ENCODE measurements around the gene ANTKMT. TPM values are rescaled to one million over a fixed set of nuclear protein-coding genes. Genes with fewer than 3 reads are reported as not detected.

The ANTKMT gene
- total and polyA plus RNA-seq, 2 of the 4 experiments (the other 2 are of a cell fraction), result 7.3 to 16.2 TPM

DNA sequence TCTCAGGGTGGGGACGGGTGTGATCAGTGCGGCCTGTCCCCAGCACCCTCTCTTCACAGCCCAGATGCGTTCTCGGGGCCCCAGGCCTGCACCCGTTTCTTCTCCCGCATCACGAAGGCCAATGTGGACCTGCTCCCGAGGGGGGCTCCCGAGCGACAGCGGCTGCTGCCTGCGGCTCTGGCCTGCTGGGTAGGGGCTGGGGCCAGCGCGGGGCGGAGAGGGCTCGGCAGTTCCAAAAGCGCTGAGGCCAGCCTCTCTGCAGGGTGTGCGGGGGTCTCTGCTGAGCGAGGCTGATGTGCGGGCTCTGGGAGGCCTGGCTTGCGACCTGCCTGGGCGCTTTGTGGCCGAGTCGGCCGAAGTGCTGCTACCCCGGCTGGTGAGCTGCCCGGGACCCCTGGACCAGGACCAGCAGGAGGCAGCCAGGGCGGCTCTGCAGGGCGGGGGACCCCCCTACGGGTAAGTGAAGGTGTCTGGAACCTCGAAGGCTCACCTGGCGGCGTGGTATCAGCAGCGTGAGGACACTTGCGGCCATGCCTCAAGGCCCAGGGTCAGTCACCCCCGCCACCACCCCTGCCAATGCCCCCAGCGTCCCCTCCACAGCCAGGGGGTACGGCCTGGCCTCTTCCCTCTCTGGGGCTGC lies 44.0 kb downstream of the ANTKMT start:
- no peaks in the 10 kb centered on the region for H3K9me1 ChIP-seq (ENCODE audit: insufficient read depth, low read length)
- DNase-seq (no peak), ATAC-seq (ENCODE audit: low read depth) (no peak)
- H3K4ac ChIP-seq (ENCODE audit: low read depth, low read length), result no peak overlapping the region
- dilution Hi-C loops (cut with HindIII; ENCODE audit: low sequenced_read_pairs, unreplicated experiment), result no loop called here
- no peaks in the 10 kb centered on the region for H3K79me1 ChIP-seq (ENCODE audit: low read depth in 1 of 2, low read length in 2 of 2)
- TF ChIP-seq BHLHE40 (IDR thresholded peaks at IDR 0.05; ENCODE audit: low read depth, low read length), result no peak
- TF ChIP-seq MAZ (IDR thresholded peaks at IDR 0.05; ENCODE audit: borderline replicate concordance, low read depth, low read length), result no peak
- TF ChIP-seq RAD21 (IDR thresholded peaks at IDR 0.05; ENCODE audit: low read length), result no peak
- TF ChIP-seq RCOR1 (IDR thresholded peaks at IDR 0.05; ENCODE audit: insufficient replicate concordance, low read length), result no peak
- no peak for TF ChIP-seq MAFK (IDR thresholded peaks at IDR 0.05; ENCODE audit: low read depth, low read length)
- no peak for TF ChIP-seq FOS (IDR thresholded peaks at IDR 0.05; ENCODE audit: low read depth, low read length)
- TF ChIP-seq SMC3 (IDR thresholded peaks at IDR 0.05; ENCODE audit: low read depth, low read length), result no peak
- H3K4me3 ChIP-seq (ENCODE audit: insufficient read depth, low read depth, low read length), result no peak overlapping the region
- H4K91ac ChIP-seq (ENCODE audit: insufficient read depth, low read depth, low read length), result no peak overlapping the region
- no peak overlapping the region for H3K18ac ChIP-seq (ENCODE audit: low read depth, low read length)
- no peak overlapping the region for H2AK5ac ChIP-seq (ENCODE audit: low read depth, low read length)
- H4K5ac ChIP-seq (ENCODE audit: low read depth, low read length), result no peak overlapping the region
- H3K4me2 ChIP-seq (ENCODE audit: low read depth, low read length), result no peak overlapping the region
- H2BK5ac ChIP-seq (ENCODE audit: low read depth, low read length, poor library complexity, severe bottlenecking), result no peak overlapping the region
- 76% methylated on average over 17 of the region's 38 CpGs; no CpG with 5 or more reads in 1 of the 2 experiments for WGBS, 2 experiments (ENCODE audit: extremely low coverage in 2 of 2, insufficient read length in 1 of 2)
- no peak overlapping the region for H3K27ac ChIP-seq (ENCODE audit: insufficient read depth, low read length)
- no TSS peak for BruUV-seq (replicated peaks)
- no peak overlapping the region for H2BK15ac ChIP-seq (ENCODE audit: low read depth, low read length)
- no peaks in the 10 kb centered on the region for H4K20me1 ChIP-seq (ENCODE audit: insufficient read depth, low read length)
- no peak overlapping the region for H2AFZ ChIP-seq (replicated peaks; ENCODE audit: low read length, poor library complexity)
- ChIA-PET CTCF (no interaction called here), POLR2A (ENCODE audit: unreplicated experiment) (no interaction called here)
- no peak overlapping the region for H3K23ac ChIP-seq (ENCODE audit: low read depth, low read length)
- H3K9me3 ChIP-seq (ENCODE audit: control insufficient read depth, insufficient read depth, low read length), result no peaks in the 10 kb centered on the region
- H2BK20ac ChIP-seq (ENCODE audit: low read depth, low read length), result no peak overlapping the region
- H3K56ac ChIP-seq (ENCODE audit: extremely low read depth, insufficient read depth, low read length), result no peak overlapping the region
- no peak overlapping the region for H3K14ac ChIP-seq (replicated peaks; ENCODE audit: low read depth, low read length)
- no peak overlapping the region for H2AK9ac ChIP-seq (replicated peaks; ENCODE audit: low read depth, low read length, poor library complexity)
- in situ Hi-C loops (cut with MboI; ENCODE audit: low sequenced_read_pairs), result no loop called here
- H3K4me1 ChIP-seq (ENCODE audit: control insufficient read depth, insufficient read depth, low read length), result no peaks in the 10 kb centered on the region
- H3K36me3 ChIP-seq (ENCODE audit: control insufficient read depth, insufficient read depth, low read length), result no peaks in the 10 kb centered on the region
- intact Hi-C loops (cut with micrococcal nuclease), result no loop called here
- H3K9ac ChIP-seq (ENCODE audit: low read depth, low read length), result no peak overlapping the region
- peaks cover under 1% of the 10 kb centered on the region; the same call in 1 of the 2 replicates for H3K27me3 ChIP-seq (ENCODE audit: control insufficient read depth, insufficient read depth, low read length)
- H4K8ac ChIP-seq (ENCODE audit: low read depth in 2 of 2, low read length in 2 of 2), result no peak overlapping the region
- no peak overlapping the region for H2BK120ac ChIP-seq (ENCODE audit: low read depth, low read length)

All from IMR-90 (cell line).